SK-N-SH treated with all-trans-retinoic acid at 6 μM for 48 hours (cell line): Measurements from ENCODE around the gene CHSY1.

Source experiments
- ATAC-seq: fragments of 200-7000 bp; cut with Tn5 transposase; 3 replicates; pipeline ENCODE4 v1.9.1; 2020; ENCODE audit warnings: mild to moderate bottlenecking, moderate library complexity
- ARNTL ChIP-seq: fragments of 450-650 bp; formaldehyde crosslinking; IDR thresholded peaks from 2 replicates; pipeline ENCODE4 v1.5.0; 2020; ENCODE audit warnings: low read depth, mild to moderate bottlenecking, moderate library complexity, borderline replicate concordance
- CSDC2 ChIP-seq: fragments of 250-450 bp; sonication (Bioruptor Pico); IDR thresholded peaks from 2 replicates; pipeline ENCODE4 v1.5.0; 2020; ENCODE audit warnings: mild to moderate bottlenecking, moderate library complexity
- ESRRG ChIP-seq: fragments of 250-450 bp; sonication (Bioruptor Pico); IDR thresholded peaks from 2 replicates; pipeline ENCODE4 v1.6.1; 2021; ENCODE audit warnings: mild to moderate bottlenecking
- ISL1 ChIP-seq: fragments of 250-450 bp; sonication (Bioruptor Pico); IDR thresholded peaks from 2 replicates; pipeline ENCODE4 v2.1.2; 2022; ENCODE audit warnings: mild to moderate bottlenecking, moderate library complexity
- OSR1 ChIP-seq: fragments of 250-450 bp; sonication (Bioruptor Pico); IDR thresholded peaks from 2 replicates; pipeline ENCODE4 v1.8.0; 2022; ENCODE audit warnings: moderate library complexity, mild to moderate bottlenecking, inconsistent platforms
- PPARA ChIP-seq: fragments of 250-450 bp; sonication (Bioruptor Pico); IDR thresholded peaks from 2 replicates; pipeline ENCODE4 v1.5.0; 2020; ENCODE audit warnings: mild to moderate bottlenecking, borderline replicate concordance
- RARB ChIP-seq: fragments of 250-450 bp; sonication (Bioruptor Pico); IDR thresholded peaks from 2 replicates; pipeline ENCODE4 v1.8.0; 2021; ENCODE audit warnings: mild to moderate bottlenecking, moderate library complexity
- SNAI2 ChIP-seq: fragments of 250-450 bp; sonication (Bioruptor Pico); IDR thresholded peaks from 2 replicates; pipeline ENCODE4 v1.5.0; 2020; ENCODE audit warnings: mild to moderate bottlenecking, moderate library complexity
- TCF4 ChIP-seq: fragments of 250-450 bp; sonication (Bioruptor Pico); IDR thresholded peaks from 2 replicates; pipeline ENCODE4 v1.8.0; 2021; ENCODE audit warnings: mild to moderate bottlenecking, moderate library complexity, borderline replicate concordance
- TOX ChIP-seq: fragments of 250-450 bp; sonication (Bioruptor Pico); IDR thresholded peaks from 2 replicates; pipeline ENCODE4 v1.8.0; 2021; ENCODE audit warnings: mild to moderate bottlenecking, moderate library complexity, borderline replicate concordance
- ZFP3 ChIP-seq: fragments of 250-450 bp; sonication (Bioruptor Pico); IDR thresholded peaks from 2 replicates; pipeline ENCODE4 v1.5.0; 2020; ENCODE audit warnings: mild to moderate bottlenecking, moderate library complexity
- ZFP30 ChIP-seq: fragments of 450-650 bp; formaldehyde crosslinking; IDR thresholded peaks from 2 replicates; pipeline ENCODE4 v1.5.0; 2022; ENCODE audit warnings: mild to moderate bottlenecking, moderate library complexity
- ZNF565 ChIP-seq: fragments of 450-650 bp; formaldehyde crosslinking; conservative IDR thresholded peaks from 2 replicates; pipeline ENCODE4 v1.5.0; 2020; ENCODE audit warnings: low read depth, mild to moderate bottlenecking, moderate library complexity
- ZNF8 ChIP-seq: fragments of 450-650 bp; formaldehyde crosslinking; IDR thresholded peaks from 2 replicates; pipeline ENCODE4 v1.5.0; 2020; ENCODE audit warnings: mild to moderate bottlenecking, moderate library complexity
- TF ChIP-seq, protein P1 (sequence below): fragments of 250-450 bp; sonication (Bioruptor Pico); IDR thresholded peaks from 2 replicates; pipeline ENCODE4 v1.5.1; 2021; ENCODE audit warnings: mild to moderate bottlenecking, moderate library complexity
- TF ChIP-seq, protein P2 (sequence below): fragments of 250-450 bp; sonication (Bioruptor Pico); IDR thresholded peaks from 2 replicates; pipeline ENCODE4 v1.8.0; 2021; ENCODE audit warnings: low read depth, mild to moderate bottlenecking, moderate library complexity, borderline replicate concordance
- TF ChIP-seq, protein P3 (sequence below): fragments of 250-450 bp; sonication (Bioruptor Pico); IDR thresholded peaks from 2 replicates; pipeline ENCODE4 v1.5.1; 2020; ENCODE audit warnings: low read depth, mild to moderate bottlenecking, moderate library complexity
- TF ChIP-seq, protein P4 (sequence below): fragments of 250-450 bp; sonication (Bioruptor Pico); IDR thresholded peaks from 2 replicates; pipeline ENCODE4 v1.5.0; 2020; ENCODE audit warnings: mild to moderate bottlenecking, moderate library complexity

Gene CHSY1

DNA sequence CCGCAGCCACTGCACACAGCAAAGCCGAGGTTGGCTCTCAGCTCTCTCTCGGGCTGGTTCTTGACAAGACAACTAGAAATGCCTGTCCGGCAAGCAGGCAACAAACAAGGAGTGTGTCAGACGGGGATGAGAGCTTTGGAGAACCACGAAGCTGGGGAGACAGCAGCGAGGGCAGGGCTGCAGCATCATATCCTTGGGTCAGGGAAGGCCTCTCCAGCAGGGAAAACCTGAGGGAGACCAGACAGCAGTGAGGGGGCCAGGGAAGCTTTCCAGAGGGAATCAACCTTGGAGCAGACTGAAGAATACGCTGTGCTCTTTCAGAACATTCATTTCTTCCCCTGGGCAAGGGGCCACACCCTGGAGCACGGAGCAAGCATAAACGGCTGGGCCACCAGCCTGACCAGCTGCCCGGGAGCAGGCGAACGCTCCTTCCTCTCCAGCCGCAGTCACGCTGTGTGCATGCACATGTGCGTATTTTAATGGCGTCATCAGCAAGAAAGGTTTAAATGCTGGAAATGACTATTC, 58.7 kb downstream of the CHSY1 start (continued):
- TF ChIP-seq PPARA (CRISPR knock-in tag) = no peak
- TF ChIP-seq SNAI2 (CRISPR knock-in tag) = no peak
- TF ChIP-seq, protein P1, sequence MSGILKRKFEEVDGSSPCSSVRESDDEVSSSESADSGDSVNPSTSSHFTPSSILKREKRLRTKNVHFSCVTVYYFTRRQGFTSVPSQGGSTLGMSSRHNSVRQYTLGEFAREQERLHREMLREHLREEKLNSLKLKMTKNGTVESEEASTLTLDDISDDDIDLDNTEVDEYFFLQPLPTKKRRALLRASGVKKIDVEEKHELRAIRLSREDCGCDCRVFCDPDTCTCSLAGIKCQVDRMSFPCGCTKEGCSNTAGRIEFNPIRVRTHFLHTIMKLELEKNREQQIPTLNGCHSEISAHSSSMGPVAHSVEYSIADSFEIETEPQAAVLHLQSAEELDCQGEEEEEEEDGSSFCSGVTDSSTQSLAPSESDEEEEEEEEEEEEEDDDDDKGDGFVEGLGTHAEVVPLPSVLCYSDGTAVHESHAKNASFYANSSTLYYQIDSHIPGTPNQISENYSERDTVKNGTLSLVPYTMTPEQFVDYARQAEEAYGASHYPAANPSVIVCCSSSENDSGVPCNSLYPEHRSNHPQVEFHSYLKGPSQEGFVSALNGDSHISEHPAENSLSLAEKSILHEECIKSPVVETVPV (CRISPR knock-in tag) = no peak
- TF ChIP-seq TCF4 (CRISPR knock-in tag) = no peak
- TF ChIP-seq CSDC2 (CRISPR knock-in tag) = no peak
- TF ChIP-seq, protein P2, sequence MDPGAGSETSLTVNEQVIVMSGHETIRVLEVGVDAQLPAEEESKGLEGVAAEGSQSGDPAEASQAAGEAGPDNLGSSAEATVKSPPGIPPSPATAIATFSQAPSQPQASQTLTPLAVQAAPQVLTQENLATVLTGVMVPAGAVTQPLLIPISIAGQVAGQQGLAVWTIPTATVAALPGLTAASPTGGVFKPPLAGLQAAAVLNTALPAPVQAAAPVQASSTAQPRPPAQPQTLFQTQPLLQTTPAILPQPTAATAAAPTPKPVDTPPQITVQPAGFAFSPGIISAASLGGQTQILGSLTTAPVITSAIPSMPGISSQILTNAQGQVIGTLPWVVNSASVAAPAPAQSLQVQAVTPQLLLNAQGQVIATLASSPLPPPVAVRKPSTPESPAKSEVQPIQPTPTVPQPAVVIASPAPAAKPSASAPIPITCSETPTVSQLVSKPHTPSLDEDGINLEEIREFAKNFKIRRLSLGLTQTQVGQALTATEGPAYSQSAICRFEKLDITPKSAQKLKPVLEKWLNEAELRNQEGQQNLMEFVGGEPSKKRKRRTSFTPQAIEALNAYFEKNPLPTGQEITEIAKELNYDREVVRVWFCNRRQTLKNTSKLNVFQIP (CRISPR knock-in tag) = no peak
- no peak for TF ChIP-seq RARB (CRISPR knock-in tag)

DNA sequence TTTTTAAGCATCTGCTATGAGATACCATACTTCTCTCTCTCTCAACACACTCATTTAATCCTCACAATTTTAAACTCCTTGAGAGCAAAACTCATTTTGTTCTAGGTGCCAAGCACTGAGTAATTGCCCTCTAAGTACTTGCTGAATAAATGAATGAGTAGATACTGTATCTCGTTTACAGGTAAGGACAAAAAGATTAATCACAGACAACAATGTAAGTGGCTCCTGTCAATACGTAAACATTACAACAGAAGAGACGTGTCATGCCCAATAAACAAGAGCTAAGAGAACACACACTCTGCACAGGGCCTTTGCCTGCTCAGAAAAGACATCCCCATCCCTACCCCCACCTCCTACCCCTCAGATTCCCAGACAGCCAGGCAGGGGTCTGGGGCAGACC, 59.8 kb downstream of the CHSY1 start:
- TF ChIP-seq RARB (CRISPR knock-in tag) = no peak
- TF ChIP-seq SNAI2 (CRISPR knock-in tag) = no peak
- TF ChIP-seq ESRRG = no peak
- TF ChIP-seq ARNTL = no peak
- TF ChIP-seq PPARA (CRISPR knock-in tag) = no peak
- TF ChIP-seq ISL1 (CRISPR knock-in tag) = no peak
- no peak for TF ChIP-seq ZNF565
- TF ChIP-seq OSR1 = no peak
- no peak for TF ChIP-seq ZFP30
- no peak for TF ChIP-seq TOX
- TF ChIP-seq TCF4 (CRISPR knock-in tag) = no peak
- TF ChIP-seq, protein P3, sequence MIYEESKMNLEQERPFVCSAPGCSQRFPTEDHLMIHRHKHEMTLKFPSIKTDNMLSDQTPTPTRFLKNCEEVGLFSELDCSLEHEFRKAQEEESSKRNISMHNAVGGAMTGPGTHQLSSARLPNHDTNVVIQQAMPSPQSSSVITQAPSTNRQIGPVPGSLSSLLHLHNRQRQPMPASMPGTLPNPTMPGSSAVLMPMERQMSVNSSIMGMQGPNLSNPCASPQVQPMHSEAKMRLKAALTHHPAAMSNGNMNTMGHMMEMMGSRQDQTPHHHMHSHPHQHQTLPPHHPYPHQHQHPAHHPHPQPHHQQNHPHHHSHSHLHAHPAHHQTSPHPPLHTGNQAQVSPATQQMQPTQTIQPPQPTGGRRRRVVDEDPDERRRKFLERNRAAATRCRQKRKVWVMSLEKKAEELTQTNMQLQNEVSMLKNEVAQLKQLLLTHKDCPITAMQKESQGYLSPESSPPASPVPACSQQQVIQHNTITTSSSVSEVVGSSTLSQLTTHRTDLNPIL = no peak
- ATAC-seq = no peak

DNA sequence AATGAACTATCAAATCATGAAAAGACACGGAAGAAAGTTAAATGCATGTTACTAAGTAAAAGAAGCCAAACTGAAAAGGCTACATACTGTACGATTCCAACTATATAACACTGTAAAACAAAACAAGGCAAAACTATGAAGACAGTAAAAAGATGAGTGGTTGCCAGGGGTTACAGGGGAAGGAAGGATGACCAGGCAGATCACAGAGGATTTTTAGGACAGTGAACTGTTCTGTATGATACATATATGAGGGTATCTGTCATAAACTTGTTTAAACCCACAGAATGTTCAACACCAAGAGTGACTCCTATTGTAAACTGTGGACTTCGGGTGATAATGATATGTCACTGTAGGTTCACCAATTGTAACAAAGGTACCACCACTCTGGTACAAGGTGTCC, 60.6 kb downstream of the CHSY1 start:
- no peak for ATAC-seq
- no peak for TF ChIP-seq RARB (CRISPR knock-in tag)
- TF ChIP-seq, protein P4, sequence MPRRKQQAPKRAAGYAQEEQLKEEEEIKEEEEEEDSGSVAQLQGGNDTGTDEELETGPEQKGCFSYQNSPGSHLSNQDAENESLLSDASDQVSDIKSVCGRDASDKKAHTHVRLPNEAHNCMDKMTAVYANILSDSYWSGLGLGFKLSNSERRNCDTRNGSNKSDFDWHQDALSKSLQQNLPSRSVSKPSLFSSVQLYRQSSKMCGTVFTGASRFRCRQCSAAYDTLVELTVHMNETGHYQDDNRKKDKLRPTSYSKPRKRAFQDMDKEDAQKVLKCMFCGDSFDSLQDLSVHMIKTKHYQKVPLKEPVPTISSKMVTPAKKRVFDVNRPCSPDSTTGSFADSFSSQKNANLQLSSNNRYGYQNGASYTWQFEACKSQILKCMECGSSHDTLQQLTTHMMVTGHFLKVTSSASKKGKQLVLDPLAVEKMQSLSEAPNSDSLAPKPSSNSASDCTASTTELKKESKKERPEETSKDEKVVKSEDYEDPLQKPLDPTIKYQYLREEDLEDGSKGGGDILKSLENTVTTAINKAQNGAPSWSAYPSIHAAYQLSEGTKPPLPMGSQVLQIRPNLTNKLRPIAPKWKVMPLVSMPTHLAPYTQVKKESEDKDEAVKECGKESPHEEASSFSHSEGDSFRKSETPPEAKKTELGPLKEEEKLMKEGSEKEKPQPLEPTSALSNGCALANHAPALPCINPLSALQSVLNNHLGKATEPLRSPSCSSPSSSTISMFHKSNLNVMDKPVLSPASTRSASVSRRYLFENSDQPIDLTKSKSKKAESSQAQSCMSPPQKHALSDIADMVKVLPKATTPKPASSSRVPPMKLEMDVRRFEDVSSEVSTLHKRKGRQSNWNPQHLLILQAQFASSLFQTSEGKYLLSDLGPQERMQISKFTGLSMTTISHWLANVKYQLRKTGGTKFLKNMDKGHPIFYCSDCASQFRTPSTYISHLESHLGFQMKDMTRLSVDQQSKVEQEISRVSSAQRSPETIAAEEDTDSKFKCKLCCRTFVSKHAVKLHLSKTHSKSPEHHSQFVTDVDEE (CRISPR knock-in tag) = no peak
- TF ChIP-seq, protein P3 = no peak
- no peak for TF ChIP-seq ZFP3 (CRISPR knock-in tag)
- TF ChIP-seq, protein P1 (CRISPR knock-in tag) = no peak
- TF ChIP-seq ZFP30 = no peak
- TF ChIP-seq ZNF8 (CRISPR knock-in tag) = no peak
- no peak for TF ChIP-seq ISL1 (CRISPR knock-in tag)
- TF ChIP-seq, protein P2 (CRISPR knock-in tag) = no peak
